ENCODE measurements around the gene MNT.

MNT gene

DNA sequence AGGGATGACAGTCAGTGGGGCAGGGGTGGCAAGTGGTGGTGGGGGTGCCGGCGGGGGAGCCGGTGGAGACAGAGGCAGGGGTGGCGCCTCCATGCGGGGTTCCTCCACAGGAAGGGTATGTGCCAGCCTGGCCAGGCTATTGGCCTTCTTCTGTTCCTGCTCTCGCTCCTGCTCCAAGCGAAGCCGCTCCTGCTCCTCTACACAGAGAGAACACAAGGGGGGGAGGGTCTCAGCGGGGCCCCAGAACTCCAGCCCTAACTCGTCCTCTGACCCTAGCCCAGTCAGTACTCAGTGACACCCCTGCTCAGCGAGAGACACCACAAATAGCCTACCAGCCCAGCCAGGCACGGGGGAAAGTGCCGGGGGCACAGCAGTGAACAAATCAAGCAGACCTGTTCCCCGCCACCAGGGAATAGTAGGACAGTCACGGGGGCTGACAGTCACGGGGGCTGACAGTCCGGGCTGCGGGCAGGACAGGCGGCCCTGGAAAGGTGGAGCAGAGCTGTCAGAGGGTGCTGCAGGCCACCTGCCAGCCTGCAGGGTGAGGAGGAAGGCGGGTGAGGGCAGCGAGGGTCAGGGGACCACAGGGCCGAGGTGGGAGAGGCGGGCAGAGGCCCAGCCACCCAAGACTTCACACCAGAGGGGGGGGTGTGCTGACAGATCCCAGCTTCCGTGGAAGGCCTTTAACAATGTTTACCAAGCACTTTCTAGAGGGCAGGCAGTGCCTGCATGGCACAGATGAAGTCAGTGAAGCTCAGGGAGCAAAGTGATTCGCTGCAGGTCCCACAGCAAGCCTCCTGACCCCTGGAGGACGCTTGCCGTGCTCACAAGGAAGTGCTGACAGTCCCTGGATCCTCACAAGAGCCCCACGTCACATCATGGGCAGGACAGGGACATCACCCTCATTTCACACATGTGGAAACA lies 5.3 kb downstream of the MNT start:
- DNase-seq: no peak

DNA sequence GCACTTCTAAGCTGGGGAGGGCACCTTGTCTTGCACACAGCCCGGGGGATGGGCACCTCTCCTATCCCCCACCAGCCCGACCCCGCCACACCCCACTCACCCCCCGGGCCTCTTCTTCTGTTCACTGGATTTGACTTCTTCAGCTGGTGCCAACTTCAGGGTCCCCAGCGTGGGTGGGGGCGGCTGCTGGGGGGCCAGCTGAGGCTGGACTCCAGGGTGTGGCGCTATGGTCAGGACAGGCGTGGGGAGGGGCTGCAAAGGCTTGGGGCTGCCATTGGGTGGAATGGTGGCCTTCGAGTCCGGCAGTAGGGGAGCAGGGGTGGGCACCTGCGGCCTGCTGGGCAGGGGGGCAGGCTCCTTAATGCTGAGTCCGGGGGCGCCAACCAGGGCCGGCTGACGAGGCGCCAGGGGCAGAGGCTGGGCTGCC lies 6.1 kb downstream of the MNT start:
- DNase-seq: no peak

- DNase-seq: no peak
Observed at GRCh38 chr17:2393954-2394749, 6.7 kb downstream of the MNT start.

DNA sequence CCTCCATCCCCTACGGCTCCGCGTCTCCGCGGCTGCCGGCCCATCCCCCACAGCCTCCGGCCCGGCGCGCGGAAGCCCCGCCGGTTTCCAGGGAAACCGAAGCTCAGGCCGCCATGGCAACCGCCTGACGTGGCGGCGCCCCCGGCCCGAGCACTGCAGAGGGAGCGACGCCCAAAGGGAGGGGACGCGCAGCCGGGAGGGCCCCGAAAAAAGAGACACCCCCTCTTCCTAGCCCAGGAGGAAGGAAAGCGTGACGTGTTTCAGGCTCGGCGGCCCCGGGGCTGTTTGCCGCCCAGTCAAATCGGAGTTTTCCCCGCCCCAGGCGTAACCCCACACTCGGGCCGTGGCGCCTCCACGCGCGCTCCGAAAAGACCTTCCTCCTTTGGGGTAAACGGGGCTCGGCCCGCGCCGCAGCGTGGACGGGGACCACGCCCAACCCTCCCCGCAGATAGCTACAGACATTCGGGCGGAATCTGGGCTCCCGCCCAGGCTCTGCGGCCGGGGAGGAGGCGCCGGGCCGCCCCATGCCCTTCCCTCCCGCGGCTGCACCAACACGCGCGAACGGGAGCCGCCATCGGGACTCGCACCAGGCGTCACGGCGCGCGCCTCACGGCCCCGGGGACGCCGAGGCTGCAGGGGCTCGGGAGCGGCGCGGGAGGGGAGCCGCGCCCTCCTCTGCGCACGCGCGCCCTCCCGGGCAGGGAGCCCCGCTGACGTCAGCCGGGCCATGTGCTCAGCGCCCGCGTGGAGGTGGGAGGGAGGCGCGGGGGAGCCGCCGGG lies 7.5 kb downstream of the MNT start:
- peak; percentile 81 to 95 (median 91) for DNase-seq

DNA sequence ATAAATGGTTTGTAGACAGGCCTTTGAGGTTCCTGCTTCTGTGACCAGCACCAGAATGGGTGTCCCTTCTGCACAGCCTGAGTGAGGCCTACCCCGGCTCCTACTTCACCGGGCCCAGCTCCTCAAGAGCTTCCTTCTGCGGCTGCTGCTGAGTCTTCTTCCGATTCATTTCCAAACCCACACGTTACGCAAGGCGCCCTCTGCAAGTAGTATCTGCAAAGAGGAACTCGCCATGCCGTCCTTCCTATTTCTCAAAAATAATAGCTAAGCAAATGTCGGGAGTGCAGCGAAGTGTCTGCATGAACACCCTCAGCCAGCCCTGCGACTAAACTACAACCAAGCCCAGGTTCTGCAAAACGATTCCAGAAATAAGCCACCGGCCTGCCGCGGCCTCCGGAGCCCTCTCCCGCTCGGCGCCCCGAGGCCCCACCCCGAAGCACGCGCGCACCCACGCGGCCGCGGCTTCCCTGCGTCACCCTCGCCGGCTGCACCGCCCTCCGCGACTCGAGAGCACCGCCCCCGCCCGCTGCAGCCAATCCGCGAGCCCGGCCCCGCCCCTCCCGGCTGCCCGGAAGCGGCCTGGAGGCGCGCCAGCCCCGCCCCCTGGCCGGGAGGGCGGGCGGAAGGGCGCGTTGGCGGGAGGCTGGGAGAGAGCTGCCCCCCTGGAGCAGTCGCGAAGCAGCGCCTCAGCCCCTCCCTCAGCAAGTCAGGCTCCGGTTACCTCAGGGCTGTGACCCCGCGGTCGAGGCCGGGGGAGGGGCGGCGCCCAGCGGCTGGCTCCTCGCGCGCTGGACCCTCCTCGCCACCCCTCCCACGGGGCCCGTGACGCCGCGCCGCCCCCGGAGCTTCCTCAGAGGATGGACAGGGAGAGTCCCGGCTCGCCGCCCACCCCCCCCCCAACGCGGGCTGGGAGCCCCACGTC lies 8.3 kb downstream of the MNT start:
- DNase-seq: peak; percentile 96 to 99 (median 97)

GRCh38 chr17:2391597-2392251 lies 9.1 kb downstream of the MNT start:
- DNase-seq: no peak

DNA sequence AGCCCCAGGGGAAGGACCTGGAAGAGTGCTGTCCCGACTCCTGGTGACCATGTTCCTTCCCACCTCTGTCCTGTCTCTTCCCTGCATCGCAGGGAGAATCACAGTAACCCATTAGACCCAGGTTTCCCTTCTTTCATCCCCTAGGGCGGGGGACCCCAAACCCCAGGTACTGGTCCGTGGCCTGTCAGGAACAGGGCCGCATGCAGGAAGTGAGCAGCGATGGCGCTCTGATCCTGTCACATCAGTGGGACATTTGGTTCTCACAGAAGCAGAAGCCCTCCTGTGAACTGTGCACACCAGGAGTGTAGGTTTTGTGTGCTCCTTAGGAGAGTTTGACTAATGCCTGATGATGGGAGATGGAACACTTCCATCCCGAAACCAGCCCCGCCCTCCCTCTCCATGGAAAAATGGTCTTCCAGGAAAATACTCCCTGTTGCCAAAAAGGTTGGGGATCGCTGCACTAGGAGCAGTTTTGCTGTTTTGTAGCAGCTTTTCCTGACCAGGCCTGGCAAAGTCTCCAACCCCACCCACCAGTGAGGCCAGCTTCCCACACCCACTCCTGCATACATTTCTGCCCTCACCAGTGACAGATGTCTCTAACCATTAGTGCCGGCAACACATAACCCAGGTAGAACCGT lies 10.5 kb downstream of the MNT start:
- no peak for DNase-seq

DNA sequence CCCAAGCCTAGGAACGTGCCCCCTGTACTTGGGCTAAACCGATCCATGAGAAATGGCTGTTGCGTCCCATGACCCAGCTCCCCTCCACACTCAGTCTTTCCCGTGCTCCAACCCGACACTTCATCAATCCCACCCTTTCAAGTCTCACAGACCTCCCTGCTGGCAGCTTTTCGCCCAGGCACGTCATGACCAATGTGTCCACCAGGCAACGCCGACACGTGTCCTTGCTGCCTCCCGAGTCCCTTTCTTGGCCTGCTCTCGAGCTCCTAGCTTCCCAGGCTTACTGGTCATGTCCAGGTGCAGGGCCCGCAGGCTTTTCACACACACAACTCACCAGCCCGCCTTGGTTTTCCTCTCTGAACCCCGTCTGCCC lies 12.2 kb downstream of the MNT start:
- no peak for DNase-seq

DNA sequence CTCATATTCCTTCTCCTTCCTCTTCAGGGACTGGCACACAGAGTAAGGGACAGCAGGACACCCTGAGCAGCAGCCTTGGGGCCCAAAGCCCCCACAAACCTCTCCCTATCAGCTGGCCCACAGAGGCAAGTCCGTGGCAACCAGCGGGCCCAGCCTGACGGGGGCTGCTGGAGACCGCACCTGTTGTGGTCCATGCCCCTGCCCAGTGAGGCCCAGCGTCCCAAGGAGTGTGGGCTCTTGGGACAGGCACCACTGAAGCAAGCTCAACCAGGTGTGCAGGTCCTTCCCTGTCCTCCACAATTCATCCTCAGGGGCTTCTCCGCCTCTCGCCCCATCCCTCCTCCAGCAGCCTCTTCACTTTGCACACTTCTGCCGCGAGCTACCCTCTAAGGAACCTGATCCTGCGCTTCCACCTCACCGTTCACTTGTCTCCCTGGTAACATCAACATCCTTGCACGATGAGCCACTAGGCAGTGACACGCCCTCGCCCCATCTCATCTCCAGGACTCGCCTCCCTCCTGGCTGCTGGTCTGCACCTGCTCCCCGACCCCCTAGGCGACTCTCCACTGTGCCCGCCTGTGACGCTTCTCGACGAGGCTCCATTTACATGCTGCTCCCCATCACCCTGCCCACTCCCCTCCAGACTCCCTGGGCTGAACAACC lies 12.7 kb downstream of the MNT start:
- DNase-seq: no peak

DNA sequence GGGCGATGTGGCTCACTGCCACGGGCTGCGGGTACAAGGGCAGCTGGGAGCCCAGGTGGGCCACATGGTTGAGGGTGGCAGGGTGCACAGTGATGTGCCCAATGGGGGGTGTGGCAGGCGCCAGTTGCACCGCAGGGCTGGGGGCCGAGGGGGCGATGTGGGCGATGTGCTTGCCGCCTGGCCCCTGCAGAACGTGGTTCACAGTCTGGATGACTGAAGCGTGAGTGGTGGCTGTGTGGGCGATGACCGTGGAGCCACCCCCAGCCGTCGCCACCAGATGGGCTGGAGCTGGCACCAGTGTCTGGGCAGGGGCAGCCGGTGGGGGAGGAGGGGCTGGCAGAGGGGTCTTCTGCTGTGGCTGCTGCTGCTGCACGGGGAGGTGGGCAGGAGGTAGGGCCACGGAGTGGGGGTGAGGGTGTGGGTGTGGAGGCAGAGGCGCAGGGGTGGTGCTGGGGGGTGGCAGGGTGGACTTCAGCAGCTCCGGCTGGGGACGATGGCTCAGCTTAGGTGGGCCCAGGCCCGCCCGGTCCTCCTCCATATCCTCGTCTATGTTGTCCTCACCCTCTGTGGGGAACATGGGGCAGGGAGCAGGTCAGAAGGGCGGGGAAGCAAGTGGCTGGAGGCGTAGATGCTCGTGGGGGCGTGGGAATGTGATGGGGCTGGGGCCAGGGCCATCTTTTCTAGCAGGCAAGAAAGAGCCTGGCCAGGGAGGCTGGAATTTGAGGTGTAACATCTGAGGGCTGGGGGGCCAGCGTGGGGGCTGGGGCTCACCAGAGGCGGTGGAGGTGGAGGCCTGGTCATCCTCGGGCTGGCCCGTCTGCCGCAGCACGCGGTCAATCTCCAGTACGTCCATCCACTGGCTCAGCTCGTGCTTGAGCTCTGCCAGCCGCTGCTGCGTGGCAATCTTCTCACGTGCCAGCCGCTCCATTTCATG lies 13.5 kb downstream of the MNT start:
- DNase-seq: no peak

DNA sequence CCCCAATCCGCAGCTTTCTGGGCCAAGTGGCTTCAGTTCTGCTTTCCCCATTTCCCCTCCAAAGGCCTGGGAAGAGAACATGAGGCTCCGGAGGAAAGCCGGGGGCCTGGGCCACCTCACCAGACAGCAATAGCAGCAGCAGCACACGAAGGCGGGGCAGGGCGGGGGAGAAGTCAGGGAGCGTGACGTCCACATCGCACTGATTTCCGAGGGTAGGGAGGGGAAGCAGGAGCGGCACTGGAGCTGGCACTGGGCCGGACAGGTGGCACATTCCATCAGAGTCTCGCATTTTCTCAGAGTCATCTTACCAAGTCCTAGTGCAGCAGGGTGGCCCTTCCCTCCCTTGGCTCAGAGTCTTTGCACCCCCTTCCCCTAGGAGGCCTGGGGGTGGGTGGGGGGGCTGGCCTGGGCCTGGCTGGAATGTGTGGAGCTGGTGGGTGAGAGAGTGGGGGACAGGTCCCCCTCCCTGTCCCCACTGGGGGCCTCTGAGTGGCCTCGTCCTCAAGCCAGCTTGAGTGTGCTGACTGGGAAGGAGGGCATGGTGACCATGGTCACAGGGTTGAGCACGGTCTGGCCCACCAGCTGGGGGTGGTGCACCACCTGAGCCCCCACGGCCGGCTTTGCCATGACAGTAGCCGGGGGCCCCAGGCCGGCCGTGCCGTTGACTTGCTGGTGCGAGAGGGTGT lies 14.3 kb downstream of the MNT start:
- no peak for DNase-seq

DNA sequence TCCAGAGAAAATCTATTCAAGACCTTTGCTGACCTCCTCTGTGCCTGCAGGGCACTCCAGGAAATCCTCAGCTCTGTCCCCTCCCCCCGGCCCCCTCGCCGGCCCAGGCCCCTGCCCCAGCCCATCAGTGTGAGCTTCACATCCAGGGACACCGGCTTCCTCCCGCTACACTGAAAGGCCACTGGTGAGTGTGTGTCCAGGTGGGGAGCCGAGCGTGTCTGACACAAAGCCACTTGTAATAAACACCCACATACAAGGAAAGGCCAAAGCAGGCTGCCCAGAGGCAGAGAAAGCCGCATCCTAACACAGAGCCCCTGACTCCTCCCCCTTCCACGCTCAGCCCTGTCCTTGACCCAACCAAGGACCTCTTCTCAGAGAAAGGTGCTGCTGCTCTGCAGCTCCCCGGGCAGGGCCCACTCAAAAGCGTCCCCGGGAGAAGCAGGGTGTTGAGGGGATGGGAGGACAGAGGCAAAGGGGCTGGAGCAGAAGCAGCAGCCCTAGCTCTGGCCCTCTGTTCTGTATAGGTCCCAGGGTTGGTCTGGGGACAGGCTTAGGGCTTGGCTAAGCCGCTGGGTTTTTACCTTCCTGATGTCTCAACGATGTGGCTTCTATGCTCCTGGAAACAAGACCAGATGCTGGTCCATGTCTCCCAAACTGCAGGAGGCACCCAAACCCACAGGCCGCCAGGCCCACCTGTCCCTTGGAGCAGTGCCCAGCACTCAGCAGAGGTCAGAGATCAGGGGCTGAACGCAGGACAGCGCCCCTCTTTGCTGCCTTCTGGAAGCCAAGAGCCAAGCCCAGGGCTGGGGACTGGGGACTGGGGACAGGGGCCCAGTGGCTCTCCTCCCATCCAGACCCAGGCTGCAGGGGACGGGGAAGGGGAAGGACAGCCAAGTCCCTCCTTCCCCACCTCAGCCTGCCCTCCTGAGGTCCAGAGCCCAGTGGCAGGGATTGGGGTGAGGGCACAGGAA lies 15.3 kb downstream of the MNT start:
- no peak for DNase-seq

GRCh38 chr17:2384439-2385127 lies 16.3 kb downstream of the MNT start:
- DNase-seq: no peak

GRCh38 chr17:2383628-2384167 lies 17.2 kb downstream of the MNT start:
- DNase-seq: no peak

- DNase-seq: no peak
Observed at GRCh38 chr17:2380950-2381649, 19.8 kb downstream of the MNT start.
